SW480 (cell line): Measurements from ENCODE around the gene NPM1.
"Not testable (repeated sequence)": the region's sequence is repeated elsewhere in the genome, so short reads cannot be mapped to it uniquely, and the experiment has no call there.

Source experiments
- DNase-seq: peaks from one replicate; pipeline ENCODE4 v3.0.0-alpha.2; 2016; ENCODE audit warnings: low spot score

NPM1 gene

DNA sequence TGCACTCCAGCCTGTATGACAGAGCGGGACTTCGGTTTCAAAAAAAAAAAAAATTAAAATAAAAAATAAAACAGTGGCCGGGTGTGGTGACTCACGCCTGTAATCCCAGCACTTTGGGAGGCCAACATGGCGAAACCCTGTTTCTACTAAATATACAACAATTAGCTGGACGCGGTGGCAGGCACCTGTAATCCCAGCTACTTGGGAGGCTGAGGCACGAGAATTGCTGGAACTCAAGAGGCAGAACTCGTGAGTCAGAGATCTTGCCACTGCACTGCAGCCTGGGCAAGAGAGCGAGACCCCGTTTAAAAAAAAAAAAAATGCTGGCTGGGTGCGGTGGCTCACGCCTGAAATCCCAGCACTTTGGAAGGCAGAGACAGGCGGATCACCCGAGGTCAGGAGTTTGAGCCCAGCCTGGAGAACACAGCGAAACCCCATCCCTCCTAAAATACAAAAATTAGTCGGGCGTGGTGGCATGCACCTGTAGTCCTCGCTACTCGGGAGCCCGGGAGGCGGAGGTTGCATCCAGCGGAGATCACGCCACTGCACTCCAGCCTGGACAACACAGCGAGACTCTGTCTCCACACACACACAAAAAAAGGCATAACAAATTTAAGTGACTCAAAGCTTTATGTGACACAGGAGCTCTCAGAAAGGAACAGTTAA lies 1.5 kb upstream of the NPM1 start:
- no peak for DNase-seq

DNA sequence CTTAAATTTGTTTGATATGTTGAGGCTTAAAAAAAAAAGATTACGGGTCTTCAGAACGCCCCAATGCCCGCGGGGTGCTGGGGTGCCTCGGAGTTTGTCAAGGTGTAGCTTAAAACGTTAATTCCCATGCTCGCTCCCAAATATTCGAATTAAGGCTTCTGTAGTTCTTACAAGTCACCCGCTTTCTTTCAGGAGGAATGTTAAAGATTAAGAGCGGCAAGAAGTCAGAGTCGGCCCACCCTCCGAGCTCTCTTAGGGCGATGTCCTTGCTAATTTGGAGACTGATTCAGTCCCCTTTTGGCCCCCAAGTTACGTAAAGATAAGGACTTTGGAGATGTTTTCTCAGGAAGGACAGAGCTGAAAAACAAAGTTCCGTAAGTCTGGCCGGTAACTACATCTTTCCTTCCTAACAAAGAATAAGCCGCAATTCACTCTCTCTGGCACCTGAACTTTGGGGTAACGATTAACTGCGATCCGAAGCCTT lies 746 bp upstream of the NPM1 start:
- DNase-seq, result no peak

DNA sequence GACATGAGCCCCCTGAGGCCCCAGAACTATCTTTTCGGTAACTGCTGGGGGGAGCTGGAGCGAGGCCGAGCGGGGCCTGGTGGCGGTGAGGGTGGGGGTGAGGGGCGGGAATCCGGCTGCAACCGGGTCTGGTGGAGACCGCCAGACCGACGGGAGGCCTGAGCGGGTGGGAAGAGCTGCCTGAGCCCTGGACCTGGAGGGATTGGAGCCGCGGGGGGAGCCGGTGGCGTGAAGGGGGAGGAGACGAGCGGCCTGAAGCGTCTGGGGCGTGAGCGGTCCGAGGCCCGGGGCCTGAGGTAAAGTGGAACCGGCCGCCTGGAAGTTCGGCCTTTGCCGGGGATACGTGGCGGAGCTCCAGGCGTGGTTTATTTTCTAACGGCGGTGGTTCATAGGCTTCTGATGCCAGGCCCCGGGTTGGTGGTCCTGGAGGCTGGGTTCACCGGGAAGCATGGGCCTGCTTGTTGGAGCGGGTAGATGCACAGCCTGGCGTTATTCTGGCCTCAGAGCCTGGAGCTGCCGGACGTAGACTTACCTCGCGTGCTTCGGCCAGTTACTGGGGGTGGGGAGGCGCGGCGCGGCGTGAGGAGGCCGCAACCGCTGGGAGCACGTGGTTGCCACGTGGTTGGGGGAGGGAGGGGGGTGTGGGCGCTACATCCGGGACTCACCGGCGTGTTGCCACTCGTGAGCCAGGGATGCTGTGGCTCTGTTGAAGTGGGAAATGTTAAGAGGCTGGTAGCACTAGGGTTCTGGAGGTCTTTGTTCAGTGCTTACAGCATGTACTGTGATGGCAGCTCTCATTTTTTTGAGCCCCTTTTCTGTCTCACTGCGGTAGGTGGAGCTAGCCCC lies 544 bp downstream of the NPM1 start:
- DNase-seq, result peak; percentile 90

DNA sequence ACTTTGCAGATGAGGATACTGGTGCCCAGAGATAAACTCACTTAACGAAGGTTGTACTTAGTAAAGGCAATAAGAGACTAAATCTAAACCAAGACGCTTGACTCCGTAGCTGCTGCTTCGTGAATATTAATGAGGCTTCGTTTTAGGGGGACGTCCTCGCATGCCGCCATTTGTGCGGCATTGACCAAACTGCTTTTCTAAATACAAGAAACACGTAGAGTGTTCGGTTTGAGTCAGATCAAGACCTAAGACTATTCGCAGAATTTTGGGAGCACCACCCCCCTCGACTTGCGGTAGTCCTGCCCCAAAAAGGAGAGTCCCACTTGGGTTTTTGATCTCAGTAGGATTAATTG lies 1.1 kb downstream of the NPM1 start:
- no peak for DNase-seq

DNA sequence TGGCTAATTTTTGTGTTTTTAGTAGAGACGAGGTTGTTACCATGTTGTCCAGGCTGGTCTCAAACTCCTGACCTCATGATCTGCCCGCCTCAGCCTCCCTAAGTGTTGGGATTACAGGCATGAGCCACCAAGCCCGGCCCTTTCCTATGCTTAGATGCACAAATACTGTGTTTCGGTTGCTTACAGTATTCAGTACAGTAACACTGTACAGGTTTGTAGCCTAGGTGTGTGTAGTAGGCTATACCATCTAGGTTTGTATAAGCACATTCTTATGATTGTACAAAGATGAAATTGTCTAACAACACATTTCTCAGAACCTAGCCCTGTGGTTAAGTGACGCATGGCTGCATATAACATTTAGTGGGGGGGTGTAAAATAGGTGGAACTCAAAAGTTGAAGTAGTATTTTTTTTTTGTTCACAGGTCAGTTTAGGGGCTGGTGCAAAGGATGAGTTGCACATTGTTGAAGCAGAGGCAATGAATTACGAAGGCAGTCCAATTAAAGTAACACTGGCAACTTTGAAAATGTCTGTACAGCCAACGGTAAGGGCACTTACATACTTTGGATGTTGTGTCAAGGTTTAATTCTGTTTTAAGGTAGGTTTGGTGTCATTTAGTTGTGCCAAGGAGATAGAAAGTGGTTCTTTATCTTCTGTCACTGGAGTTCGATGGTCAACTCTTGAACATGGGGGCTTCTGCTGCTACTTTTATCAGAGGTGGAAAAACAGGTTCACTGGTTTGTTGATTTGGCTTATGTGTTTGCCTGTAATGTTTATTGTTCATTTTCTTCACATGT lies 3.4 kb downstream of the NPM1 start:
- no peak for DNase-seq

DNA sequence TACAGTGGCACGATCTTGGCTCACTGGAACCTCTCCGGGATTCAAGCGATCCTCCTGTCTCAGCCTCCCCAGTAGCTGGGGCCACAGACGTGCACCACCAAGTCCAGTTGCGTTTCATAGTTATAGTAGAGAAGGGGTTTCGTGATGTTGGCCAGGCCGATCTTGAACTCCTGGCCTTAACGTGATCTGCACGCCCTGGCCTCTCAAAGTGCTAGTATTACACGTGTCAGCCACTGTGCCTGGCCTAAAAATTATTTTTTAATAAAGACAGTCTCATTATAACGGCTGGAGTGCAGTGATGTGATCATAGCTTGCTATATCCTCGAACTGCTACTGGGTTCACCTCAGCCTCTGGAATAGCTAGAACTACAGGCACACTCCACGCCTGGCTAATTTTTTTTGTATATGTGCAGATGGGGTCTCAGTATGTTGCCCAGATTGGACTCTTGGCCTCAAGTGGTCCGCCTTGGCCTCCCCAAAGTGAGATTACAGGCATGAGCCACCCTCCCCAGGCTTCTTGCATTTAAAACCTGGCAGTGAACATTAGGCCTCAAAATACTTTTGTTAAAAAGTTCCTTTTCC lies 4.4 kb downstream of the NPM1 start:
- DNase-seq, result no peak

DNA sequence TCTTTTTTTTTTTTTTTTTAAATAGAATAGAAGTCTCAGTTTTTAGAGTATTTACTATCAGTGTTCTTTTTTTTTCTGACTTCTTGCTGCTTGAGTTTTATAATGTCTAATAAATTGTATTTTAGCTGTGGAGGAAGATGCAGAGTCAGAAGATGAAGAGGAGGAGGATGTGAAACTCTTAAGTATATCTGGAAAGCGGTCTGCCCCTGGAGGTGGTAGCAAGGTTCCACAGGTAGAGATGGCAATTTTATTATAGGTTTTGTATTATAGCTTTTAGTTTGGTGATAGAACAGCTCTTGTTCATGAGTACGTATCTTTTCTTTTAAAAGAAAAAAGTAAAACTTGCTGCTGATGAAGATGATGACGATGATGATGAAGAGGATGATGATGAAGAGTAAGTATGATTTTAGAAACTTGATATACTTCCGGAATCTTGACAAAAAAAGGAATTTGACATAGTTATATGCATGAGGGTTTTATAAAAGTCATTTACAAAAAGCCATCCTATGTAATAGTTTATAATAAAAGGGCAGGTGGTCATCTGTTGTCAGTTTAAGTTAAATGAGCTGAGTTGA lies 5.0 kb downstream of the NPM1 start:
- DNase-seq, result no peak

DNA sequence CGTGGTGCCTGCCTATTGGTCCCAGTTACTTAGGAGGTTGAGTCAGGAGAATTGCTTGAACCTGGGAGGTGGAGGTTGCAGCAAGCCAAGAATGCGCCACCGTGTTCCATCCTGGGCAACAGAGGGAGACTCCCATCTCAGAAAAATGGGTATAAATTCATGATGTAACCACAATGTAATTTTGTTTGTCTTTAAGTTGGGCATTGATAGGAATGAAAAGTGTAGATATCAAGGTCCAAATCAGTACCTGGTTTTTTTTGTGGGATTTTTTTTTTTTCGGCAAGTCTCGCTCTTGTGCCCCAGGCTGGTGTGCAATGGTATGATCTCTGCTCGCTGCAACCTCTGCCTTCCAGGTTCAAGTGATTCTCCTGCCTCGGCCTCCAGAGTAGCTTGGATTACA lies 7.4 kb downstream of the NPM1 start:
- DNase-seq, result no peak

DNA sequence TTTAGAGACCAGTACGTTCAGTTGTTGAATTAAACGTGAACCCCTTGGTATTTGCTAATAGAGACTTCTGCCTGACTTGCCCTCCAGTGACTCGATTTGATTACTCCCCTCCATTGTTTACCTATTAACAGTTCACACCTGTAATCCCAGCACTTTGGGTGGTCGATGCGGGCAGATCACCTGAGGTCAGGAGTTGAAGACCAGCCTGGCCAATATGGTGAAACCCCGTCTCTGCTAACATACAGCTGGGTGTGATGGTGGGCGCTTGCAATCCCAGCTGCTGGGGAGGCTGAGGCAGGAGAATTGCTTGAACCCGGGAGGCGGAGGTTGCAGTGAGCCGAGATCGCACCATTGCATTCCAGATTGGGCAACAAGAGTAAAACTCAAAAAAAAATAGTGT lies 8.9 kb downstream of the NPM1 start:
- DNase-seq, result not testable (repeated sequence)

DNA sequence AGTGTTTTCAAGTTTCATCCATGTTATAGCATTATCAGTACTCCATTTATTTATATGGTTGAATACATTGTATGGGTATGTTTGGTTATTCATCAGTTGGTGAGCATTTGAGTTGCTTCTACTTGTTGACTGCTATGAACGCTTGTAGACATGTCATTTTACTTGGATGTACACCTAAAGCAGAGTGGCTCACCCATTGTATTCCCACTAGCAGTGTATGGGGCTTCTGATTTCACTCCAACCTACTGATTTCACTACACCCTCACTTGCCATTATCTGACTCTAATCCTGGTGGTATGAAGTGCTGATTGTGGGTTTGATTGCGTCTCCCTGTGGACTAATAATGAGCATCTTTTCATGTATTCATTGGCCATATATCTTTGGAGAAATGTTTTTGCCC lies 9.5 kb downstream of the NPM1 start:
- no peak for DNase-seq

DNA sequence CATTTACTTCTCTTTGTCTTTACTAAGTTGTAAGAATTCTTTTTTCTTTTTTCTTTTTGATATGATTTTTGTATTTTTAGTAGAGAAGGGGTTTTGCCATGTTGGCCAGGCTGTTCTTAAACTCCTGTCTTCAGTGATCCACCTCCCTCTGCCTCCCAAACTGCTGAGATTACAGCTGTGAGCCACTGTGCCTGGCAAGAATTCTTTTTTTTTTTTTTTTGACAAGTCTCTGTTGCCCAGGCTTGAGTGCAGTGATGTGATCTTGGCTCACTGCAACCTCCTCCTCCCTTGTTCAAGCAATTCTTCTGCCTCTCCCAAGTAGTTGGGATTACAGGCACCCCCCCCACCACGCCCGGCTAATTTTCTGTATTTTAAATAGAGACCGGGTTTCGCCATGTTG lies 9.9 kb downstream of the NPM1 start:
- no peak for DNase-seq

DNA sequence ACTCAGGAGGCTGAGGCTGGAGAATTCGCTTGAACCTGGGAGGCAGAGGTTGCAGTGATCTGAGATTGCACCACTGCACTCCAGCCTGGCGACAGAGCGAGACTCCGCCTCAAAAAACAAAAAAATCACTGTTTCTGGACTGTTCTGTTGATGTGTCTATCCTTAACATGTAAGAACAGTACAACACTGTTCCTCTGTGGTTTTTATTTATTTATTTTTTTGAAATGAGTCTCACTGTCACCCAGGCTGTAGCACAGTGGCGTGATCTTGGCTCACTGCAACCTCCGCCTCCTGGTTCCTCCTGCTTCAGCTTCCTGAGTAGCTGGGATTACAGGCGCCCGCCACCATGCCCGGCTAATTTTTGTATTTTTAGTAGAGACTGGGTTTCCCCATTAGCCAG lies 11.0 kb downstream of the NPM1 start:
- not testable (repeated sequence) for DNase-seq

DNA sequence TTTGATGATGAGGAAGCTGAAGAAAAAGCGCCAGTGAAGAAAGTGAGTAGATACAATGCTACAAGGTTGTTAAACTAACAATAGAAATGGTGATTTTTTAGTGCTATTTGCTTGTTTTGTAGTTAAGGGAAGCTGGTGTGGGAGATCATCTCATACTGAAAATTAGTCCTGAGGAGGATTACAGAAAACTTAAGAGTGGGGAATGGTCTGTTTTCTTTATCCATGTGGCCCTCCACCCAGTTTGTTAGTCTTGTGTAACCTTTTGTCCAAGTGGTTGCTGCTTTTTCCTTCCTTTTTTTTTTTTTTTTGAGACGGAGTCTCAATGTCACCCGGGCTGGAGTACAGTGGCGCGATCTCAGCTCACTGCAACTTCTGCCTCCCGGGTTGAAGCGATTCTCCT lies 12.5 kb downstream of the NPM1 start:
- DNase-seq, result no peak

DNA sequence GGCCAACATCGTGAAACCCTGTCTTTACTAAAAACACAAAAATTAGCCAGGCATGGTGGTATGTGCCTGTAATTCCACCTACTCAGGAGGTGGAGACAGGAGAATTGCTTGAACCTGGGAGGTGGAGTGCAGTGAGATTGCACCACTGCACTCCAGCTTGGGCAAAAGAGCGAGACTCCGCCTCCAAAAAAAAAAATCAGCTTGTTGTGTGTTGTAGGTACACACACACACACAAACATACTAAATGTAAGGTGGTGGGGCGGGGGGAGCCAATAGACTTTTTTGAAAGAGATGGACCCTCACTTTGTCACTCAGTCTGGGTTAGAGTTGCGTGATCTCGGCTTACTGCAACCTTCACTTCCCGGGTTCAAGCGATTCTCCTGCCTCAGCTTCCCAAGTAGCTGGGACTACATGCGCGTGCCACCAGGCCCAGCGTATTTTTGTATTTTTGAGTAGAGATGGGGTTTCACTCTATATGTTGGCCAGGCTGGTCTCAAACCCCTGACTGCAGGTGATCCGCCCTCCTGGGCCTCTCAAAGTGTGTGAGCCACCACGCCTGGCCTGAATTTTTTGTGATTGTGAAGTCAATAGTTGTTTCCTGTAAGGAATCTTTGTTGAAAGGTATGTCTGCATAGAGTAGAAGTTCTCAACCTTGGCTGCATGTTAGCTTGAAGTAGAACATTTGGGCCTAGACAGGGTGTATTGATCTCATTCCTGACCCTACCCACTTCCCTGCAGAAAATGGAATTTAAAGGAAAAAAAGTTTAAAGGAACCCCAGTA lies 13.7 kb downstream of the NPM1 start:
- DNase-seq, result no peak

DNA sequence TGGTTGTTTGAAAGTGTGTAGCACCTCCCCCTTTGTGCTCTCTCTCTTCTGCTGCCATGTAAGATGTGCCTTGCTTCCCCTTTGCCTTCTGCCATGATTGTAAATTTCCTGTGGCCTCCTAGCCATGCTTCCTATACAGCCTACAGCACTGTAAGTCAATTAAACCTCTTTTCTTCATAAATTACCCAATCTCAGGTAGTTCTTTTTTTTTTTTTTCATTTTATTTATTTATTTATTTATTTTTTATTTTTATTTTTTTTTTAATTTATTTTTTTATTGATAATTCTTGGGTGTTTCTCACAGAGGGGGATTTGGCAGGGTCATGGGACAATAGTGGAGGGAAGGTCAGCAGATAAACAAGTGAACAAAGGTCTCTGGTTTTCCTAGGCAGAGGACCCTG lies 15.1 kb downstream of the NPM1 start:
- DNase-seq, result not testable (repeated sequence)

DNA sequence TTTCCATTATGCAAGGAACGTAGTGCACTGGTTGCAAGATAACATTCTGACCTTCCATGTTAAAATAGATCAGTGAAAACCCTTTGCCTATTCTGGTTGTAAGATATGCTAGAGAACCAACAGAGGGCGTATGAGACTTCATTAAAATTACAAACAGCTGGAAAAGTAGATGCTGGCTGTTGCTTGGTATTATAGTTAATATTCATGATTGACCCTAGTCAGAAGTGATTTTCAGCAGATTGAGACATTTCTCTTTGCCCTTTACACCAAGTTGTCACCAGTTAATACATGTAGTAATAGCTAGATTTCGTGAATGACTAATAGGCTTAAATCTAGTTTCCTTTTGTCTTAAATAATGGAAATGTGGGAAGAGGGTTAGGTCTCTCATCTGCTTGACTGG lies 18.0 kb downstream of the NPM1 start:
- peak; percentile 62 for DNase-seq

DNA sequence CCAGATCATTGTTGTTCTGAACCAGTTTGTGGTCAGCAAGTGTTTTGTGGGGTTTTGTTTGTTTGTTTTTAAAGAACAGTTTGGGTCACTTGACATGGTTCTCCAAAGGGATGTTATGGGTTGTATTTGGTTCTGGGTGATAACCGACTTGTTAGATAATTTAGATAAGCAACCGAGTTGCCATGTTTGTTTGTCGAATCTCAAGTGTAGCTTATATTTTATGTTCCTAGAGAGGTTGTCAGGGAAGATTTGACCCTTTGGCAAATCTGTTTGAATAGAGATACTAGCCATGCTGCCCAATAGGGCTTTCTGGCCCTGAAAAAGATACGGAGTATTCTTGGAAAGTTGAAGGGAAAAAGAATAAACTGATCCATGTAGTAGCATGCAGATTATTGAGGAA lies 19.6 kb downstream of the NPM1 start:
- no peak for DNase-seq

DNA sequence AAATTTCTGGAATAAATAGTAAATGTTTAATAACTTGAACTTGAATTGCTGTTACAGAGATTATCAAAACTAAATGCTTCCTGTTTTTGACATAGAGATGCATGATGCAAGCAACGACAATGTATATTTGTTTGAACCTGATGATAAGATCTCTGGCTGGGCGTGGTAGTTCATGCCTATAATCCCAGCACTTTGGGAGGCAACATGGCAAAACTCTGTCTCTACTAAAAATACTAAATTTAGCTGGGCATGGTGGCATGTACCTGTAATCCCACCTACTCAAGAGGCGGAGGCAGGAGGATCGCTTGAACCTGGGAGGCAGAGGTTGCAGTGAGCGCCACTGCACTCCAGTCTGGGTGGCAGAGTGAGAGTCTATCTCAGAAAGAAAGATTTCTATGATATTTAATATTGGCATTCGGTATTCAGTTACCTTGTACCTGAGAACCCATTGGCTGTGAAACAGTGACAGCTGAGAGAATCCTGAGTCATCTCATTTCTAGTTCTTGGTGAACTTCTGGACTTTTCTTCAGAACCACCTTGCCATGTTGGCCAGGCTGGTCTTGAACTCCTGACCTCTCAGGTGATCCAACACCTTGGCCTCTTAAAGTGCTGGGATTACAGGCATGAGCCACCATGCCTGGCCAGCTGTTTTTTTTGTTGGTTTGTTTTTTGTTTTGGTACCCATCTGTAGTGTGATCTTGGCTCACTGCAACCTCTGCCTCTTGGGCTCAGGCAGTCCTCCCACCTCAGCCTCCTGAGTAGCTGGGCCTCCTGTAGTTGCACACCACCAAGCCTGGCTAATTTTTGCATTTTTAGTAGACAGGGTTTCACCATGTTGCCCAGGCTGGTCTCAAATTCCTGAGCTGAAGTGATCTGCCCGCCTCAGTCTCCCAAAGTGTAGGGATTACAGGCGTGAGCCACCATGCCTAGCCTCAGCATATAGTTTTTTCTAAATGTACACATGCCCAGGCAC lies 21.8 kb downstream of the NPM1 start:
- DNase-seq, result no peak

DNA sequence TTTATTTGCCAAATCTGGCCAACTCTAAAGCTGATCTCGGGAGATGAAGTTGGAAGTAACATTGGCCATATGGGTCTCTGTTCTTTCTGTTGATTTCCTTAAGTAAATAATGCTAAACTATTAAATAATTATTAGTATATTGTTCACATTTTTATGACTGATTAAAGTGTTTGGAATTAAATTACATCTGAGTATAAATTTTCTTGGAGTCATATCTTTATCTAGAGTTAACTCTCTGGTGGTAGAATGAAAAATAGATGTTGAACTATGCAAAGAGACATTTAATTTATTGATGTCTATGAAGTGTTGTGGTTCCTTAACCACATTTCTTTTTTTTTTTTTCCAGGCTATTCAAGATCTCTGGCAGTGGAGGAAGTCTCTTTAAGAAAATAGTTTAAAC lies 22.5 kb downstream of the NPM1 start:
- DNase-seq, result no peak

DNA sequence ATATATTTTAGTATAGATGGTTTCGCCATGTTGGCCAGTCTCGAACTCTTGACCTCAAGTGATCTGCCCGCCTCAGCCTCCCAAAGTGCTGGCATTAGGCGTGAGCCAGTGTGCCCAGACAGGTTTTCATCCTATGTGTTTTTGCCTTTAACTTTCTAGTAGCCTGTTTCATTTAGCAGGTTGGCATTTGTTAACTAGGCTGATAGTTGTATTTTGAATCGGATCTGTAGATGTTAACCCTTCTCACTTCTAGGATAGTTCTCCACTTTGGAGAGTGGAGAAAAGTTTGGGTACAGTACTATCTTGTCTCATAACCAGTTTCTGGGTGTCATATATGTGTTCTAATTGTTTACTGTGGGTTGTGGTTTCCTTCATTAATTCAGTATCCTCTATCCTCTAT lies 24.5 kb downstream of the NPM1 start:
- DNase-seq, result no peak
